IPS-NIHi11 (cell line): Measurements from ENCODE around the gene CRYBG1.
A peak's percentile ranks its signal among the peaks of the same experiment; 100 is the strongest.

Source experiments
- DNase-seq: peaks from one replicate; pipeline ENCODE4 v3.0.0; 2012; ENCODE audit warnings: mixed read lengths, low spot score

The CRYBG1 gene, protein sequence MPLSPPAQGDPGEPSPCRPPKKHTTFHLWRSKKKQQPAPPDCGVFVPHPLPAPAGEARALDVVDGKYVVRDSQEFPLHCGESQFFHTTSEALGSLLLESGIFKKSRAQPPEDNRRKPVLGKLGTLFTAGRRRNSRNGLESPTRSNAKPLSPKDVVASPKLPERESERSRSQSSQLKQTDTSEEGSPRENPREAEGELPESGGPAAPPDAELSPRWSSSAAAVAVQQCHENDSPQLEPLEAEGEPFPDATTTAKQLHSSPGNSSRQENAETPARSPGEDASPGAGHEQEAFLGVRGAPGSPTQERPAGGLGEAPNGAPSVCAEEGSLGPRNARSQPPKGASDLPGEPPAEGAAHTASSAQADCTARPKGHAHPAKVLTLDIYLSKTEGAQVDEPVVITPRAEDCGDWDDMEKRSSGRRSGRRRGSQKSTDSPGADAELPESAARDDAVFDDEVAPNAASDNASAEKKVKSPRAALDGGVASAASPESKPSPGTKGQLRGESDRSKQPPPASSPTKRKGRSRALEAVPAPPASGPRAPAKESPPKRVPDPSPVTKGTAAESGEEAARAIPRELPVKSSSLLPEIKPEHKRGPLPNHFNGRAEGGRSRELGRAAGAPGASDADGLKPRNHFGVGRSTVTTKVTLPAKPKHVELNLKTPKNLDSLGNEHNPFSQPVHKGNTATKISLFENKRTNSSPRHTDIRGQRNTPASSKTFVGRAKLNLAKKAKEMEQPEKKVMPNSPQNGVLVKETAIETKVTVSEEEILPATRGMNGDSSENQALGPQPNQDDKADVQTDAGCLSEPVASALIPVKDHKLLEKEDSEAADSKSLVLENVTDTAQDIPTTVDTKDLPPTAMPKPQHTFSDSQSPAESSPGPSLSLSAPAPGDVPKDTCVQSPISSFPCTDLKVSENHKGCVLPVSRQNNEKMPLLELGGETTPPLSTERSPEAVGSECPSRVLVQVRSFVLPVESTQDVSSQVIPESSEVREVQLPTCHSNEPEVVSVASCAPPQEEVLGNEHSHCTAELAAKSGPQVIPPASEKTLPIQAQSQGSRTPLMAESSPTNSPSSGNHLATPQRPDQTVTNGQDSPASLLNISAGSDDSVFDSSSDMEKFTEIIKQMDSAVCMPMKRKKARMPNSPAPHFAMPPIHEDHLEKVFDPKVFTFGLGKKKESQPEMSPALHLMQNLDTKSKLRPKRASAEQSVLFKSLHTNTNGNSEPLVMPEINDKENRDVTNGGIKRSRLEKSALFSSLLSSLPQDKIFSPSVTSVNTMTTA (N-terminal part only)

DNA sequence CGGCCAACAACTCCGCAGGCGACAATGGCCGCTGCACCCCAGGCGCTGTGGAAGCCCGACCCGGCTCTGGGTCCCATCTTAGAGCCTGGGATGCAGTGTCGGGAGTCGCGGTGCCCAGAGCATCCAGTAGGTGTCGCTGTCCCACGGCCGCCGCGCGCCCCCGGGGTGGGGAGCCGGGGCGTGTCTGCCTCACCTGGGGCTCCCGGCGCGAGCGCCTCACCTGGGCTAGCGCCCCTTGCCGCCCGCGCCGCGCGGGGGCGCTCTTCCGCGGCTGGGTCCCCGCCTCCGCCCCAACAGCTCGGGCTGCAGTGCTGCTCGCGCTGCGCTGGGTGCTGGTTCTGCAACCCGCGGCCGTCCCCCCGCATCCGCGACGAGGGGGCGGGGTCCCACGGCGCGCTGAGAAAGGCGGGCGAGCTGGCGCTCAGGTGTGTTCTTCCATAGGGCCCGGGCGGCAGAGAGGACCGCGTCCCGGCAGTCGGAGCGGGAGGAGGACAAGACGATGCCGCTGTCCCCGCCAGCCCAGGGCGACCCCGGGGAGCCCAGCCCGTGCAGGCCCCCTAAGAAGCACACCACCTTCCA, at the start of gene CRYBG1:
CRYBG1 (plus strand) TSS at position 308 of the 579 bp plus-strand sequence; CDS start at position 500, 192 bp downstream.
- peak; percentile 98 for DNase-seq

DNA sequence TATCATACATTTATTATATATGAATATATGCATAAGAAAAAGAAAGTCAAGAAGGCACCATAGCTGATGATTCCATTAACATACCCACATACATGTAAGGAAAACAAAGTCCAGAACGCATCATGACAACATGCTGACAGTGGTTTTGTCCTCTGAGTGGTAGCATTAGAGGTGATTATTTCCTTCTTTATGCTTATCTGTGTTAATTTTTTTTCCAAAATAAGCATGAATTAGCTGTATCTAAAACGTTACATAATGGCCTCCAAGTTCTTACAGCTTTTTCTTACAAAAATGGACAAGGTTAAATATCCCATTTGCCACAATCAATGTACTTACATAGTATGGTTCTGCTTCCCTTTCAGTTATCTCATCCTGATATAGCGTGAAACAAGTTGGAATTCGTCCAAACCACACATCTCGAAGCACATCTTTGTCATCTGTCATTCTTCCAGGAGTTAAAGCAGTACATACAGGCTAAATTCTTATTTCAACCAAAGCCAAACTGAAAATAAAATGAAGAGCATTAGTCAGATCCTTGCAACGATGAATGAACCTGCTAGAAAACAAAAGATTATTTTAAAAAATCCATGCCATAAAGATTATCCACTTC, 44.6 kb upstream of the CRYBG1 start:
- DNase-seq = no peak

DNA sequence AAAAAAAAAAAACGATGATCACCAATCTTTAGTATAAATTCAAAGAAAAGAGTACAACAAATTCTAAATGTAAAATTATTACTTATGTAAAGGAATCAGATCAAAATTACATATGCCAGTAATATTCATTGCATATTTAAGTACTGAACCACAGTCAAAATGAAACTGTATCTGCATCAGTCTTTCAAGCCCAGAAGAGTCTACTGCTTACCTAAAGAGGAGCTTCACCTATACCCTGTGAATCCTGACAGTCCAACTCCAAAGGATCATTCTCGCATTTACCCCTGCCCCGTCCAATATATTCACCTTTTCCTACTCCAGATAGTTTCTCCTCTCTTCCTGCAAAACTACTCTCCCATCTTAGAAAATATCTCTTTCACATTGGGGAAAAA, 44.1 kb upstream of the CRYBG1 start:
- no peak for DNase-seq

DNA sequence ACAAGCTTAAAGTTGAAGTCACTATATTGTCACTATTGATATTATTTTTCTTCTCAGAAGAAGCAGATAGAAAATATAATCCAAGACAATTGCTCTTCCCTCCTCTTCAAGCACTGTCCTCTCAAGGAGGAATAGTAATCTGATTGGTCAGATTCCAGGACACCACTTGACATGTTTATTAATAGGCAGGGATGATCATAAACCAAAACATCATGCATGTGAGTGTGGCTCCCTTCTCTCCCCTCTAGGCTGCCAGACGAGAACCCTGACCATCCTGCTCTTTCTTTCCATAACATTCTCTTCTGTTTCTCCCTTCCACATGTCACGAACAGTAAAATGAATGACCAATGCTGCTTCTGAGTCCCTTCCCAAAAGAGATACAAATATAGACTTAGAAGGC, 42.5 kb upstream of the CRYBG1 start:
- DNase-seq = no peak

DNA sequence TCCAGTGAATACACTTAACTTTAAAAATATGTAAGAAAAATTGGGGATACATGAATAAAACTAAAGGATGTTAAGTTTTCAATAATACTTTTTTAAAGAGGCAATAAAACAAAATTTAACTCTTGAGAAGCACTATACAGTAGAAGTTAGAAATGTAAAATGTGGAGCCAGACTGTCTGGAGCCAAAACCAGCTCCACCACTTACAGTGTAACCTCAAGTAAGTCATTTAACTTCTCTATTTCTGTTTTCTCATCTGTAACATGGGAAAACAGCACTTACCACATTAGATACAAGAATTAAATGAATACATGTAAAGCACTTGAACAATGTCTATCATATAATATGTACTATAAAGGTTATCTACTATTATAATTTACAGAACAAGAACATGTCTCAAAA, 41.7 kb upstream of the CRYBG1 start:
- no peak for DNase-seq

DNA sequence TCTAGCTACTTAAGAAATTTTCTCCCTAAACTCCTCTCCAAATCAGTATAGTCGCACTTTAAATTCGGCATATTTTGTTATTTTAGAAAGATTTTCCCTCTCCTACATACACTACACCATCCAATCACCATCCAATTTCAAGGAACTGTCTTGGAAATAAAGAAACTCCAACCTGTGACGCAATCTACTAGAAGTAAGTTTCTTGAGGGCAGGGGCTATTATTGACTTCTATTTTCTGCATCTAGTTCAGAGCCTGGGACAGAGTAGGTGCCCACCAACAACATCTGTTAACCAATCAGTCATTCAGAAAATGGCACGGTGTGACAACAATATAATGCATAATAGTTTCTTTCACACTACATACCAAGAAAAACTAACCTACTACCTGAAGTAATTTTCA, 38.6 kb upstream of the CRYBG1 start:
- no peak for DNase-seq

DNA sequence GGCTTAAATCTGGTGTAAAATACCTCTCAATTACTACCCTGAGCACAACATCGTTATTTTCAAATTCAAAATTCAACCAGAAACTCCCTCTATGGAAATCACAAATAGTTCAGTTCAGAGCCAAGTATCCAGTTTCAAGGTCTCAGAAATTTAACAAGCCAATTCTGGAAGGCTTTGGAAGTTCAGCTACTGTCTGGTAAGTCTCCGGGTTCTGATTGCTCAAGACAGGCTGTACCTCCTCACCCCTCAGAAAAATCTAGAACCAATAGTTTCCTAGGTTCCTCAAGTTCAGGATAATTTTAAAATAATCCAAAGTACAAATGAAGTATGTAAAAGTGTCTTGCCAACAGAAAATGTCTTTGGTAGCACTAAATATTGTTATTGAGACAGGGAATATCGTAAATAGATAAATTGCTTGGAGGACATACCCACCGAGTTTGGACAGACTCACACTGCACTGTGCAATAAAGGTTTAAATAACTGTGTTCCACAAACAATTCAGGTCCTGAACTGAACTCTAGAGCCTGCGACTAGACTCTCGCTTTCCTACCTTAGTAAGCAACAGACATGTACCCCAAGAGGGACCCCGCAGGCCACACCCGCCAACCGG, 35.7 kb upstream of the CRYBG1 start:
- DNase-seq = no peak

DNA sequence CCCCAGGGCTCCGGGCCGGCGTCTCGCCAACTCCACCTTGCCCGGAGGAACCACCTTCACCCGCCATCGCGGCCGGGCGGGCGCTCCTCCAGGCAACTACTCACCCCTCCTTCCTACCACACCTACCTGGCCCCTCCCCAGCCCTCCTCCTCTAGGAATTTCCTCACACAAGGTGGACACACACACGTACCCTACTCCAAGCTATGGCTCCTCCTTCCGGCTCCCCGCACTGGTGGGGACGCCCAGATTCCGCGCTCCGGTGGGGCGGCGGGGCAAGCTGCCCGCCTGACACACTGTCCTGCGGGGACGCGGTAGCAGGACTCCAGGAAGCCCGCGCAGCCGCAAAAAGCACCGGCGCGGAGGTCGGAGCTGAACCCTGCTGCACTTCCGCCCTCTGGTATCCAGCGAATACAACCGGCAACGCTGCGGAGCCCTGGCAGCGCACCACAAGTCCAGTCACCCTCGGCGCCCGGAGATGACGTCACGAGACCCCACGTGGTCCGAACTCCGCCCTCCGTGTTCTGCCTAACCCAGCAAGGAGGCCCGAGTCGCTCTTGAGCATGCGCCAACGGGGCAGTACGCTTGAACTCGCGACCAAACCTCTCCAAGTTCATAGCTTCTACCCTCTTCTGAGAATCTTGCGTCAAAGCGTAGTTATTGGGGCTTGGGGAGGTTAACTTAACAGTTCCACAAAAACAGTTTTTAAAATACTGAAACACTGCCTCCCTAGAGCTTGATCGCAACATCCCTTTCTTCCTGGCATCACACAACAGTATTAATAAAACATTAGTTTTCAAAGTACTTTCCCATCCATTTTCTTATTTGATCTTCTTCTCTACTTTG, 35.0 kb upstream of the CRYBG1 start, which contains the start of gene ATG5:
ATG5 (minus strand) TSS at position 425 of the 843 bp plus-strand sequence. CDS start 9,552 bp downstream, outside the sequence.
- DNase-seq = peak; percentile 98

DNA sequence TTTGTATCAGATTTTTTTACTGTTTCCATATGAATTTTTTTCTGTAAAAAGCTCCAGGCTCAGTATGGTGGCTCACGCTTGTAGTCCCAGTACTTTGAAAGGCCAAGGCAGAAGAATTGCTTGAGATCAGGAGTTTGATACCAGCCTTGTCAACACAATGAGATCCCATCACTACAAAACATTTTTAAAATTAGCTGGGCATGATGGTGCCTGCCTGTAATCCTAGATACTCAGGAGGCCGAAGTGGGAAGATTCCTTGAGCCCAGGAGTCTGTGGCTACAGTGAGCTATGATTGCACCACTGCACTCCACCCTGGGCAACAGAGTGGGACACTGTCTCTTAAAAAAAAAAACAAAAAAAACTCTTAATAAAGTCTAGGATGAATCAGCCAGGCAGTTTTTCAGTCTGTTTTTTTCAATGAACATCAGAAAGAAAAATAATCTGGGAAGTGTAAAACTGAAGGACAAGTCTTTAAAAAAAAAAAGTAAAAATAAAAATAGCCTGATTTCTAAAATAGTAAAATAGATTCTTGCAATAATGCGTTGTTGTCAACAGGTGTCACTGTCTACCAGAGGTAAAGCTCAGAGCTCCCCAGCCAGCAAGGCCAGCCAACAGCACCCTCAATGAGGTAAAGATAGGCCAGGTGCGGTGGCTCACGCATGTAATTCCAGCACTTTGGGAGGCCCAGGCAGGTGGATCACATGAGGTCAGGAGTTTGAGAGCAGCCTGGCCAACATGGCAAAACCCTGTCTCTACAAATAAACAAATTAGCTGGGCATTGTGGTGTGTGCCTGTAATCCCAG, 25.7 kb upstream of the CRYBG1 start:
- DNase-seq = peak; percentile 66

DNA sequence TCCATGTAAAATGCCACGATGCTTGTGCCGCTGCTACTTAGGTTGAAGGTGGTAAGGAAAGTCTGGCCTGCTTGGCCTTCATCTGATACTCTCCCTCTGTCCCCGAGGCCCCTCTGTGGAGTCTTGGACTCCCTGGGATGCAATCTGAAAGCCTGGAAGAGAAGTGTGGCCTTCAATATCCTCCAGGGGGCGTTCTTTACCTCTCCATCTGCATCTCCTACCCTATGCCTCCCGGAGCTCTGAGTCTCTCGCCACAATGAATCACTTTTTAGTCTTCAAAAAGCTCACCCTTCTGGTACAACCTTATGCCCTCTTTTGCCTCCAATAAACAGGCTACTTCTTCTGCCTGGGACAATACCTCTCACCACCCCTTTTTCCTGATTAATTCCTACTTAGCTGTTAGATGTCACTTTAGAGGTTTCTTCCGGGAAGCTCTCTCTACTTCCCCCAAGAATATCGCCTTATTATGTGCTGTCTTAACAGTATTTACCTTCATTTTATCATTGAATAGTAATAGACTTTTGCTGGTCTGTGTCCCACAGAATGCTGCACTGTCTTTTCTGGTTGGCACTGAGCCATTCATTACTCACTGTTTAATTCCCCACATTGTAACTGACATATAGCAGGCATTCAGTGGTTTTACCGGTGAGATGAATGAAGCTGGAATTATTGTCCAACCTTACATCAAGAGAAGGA, 21.0 kb upstream of the CRYBG1 start:
- peak; percentile 84 for DNase-seq

DNA sequence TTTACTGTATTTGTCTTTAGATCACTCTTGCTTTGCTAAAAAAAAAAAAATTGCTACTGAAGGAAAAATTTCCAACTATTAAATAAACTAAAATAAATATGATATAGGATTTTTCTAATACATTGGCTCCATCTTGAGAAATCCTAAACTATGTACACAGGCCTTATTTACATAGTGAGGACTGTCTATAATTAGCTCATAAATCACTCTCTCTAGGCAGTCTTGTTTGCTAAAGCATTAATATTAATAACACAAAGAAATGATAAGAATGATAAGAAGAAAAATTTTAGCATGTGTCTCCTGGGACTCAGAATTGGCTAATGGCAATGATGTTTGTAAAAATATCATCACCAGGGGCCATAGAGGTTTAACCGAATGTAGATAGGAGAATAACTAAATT, 13.3 kb upstream of the CRYBG1 start:
- no peak for DNase-seq

DNA sequence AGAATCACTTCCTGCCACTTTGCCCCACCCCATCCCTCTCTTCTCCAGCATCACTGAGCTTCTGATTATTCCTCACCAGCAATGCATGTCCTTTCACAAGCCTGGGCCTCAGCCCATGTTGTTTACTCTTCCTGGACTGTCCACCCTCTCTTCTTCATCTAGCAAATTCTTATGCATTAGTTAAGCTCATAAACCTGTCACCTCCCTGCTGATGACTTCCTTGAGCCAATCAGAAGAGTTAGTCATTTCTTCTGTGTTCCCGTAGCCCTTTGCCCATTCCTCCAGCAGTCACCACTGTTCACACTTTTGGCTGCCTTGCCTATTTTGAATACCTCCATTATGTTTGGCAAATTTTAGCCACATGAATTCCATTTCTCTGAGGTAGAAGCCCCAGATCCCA, 4.1 kb upstream of the CRYBG1 start:
- DNase-seq = no peak

DNA sequence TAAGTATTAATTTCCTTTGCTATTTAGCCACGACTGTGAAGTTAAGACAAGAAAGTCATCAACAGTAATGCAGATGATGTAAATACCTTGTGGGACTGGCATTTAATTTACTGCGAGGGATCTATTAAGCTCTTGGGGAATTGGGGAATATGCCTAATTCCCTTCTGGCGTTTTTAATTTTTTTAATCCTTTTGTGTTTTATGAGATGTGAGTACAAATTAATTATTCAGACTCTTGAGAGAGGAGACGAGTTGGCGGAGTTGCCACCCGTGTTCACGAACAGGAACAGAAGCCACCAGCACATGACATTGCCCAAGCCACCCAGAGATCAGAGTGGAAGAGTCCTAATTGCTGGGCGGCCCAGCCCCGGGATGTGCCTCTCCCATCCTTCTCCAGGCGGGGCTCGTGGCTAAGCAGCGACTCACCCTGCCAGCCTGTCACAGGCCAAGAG, 533 bp upstream of the CRYBG1 start:
- no peak for DNase-seq

DNA sequence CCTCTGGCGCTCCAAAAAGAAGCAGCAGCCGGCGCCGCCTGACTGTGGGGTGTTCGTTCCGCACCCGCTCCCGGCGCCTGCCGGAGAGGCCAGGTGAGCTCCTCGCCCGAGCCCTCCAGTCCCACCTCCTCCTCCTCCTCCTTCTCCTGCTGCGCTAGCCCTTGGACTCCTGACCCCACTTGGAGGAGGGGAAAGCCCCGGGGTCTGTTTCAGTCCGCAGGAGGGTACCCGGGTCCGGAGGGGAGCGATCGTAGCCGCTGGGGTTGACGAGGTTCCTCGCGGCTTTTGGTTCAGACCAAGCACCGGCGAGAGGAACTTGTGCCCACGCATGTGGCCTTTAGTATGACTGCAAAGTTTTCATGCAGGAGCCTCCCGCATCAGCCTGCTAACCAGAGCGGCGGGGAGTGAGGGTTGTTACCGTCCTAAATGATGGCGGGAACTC, 493 bp downstream of the CRYBG1 start:
- no peak for DNase-seq

DNA sequence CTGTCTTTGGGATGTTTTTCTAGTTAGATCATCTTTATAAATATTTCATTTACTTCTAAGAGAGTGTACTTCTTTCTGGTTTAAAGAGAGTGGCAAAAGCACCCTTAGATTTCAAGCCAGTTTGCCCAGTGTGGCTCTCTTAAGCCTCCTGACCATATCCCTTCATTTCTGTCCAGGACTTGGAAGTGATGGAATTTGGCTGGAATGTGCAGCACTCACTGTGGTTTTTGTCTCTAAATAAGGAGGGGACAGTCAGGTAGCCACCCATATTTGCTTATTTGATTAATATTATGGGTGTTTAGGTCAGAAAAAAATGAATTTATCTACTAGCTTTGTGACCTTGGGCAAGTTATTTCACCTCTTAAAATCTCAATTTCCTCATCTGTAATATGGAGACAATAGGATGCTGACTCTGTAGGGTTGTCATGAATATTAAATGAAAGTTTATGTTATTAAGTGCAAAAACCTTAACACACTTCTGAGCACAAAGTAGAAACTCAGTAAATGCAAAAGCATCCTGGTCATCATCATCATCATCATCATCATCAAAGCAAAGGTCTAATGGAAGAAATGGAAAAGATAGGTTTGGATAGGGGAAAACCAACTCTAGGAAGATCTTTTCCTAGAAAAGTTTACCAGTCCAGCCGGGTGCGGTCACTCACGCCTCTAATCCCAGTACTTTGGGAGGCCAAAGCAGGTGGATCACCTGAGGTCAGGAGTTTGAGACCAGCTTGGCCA, 3.1 kb downstream of the CRYBG1 start:
- DNase-seq = no peak

DNA sequence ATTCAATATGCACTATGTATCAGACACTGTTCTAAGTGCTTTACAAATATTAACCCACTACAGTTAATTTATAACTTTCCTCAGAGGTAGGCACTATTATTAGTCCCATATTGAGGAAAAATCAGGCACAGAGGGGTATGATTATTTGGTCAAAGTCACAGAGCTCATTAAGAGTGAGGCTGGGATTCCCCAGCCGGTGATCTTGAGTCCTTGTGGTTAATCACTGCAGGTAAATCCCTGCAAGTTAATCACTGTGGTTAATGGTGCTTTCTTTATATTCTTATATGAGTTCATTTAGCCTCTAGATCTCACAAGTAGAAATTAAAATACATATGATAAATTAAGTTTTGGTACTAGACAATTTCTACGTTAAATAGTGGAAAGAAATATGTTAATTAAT, 9.2 kb downstream of the CRYBG1 start:
- DNase-seq = no peak

DNA sequence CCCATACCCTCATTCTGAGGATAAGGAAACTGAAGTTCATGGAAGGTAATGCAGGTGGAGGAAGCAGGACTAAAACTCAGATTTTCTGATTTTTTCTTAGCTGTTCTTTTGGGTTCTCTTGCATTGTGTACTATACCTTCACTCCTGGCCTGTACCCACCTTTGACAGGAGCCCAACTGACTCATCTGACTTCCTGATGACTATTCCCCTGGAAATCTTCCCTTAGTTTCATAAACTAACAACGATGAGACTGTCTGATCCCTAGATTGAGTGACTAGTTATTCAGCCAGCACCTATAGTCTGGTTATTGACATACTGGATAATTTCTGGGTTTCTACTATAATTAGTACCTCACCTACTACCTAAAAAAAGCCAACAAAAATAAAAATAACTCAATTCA, 10.1 kb downstream of the CRYBG1 start:
- no peak for DNase-seq
